ENCODE results near the gene SMC1B. TPM values are rescaled to one million over a fixed set of nuclear protein-coding genes. Genes with fewer than 3 reads are reported as not detected.
A peak's percentile ranks its signal among the peaks of the same experiment; 100 is the strongest.
"Not testable (repeated sequence)": the region's sequence is repeated elsewhere in the genome, so short reads cannot be mapped to it uniquely, and the experiment has no call there.

SMC1B gene
- total RNA-seq, 1 experiment from 2014 or later = not detected

DNA sequence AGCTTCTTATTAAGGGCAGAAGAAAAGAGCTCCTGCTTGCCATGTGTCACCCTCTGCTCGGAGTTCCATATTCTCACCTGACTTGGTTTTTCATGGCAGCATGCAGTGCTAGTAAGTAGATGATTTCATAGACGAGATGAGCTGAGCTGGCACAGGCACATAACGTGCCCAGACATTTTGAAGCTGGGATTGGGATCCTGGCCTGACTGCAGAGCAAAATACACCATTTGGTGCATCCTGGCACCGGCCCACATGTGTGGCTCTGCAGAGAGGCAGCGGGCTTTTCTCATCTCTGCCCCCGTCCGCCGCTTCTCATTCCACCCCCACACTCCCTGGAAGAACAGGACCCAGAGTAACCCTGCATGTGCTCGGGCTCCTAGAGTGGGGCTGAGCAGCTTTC is 78.9 kb downstream of the SMC1B start:
- no peaks in the 10 kb centered on the region for H3K9me3 ChIP-seq (replicated peaks)
- no peaks in the 10 kb centered on the region for H3K36me3 ChIP-seq
- H3K4me3 ChIP-seq = no peak overlapping the region
- H3K4me1 ChIP-seq = no peaks in the 10 kb centered on the region
- H3K27ac ChIP-seq = no peak overlapping the region
- no peak for DNase-seq
- H3K27me3 ChIP-seq = no peaks in the 10 kb centered on the region

DNA sequence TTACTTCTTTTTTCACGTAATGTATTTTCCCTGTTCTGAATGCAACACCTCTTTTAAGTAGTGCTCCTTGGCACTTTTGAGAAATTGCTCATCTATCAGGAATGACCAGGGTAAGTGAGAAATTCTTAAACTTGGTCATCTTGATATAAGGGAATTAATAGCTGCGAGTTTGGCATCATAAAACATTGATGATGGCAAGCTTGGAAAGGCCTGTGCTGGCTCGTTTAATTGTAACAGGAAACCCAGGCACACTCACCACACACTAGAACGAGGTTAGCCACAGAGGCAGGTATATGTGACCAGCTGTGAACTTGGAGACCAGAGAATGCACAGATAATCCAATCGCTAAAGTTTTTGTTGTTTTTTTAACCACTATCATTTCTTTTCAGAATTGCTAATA is 79.3 kb downstream of the SMC1B start:
- Histone ChIP-seq H3K4me1 (no peaks in the 10 kb centered on the region), H3K4me3 (no peak overlapping the region)

DNA sequence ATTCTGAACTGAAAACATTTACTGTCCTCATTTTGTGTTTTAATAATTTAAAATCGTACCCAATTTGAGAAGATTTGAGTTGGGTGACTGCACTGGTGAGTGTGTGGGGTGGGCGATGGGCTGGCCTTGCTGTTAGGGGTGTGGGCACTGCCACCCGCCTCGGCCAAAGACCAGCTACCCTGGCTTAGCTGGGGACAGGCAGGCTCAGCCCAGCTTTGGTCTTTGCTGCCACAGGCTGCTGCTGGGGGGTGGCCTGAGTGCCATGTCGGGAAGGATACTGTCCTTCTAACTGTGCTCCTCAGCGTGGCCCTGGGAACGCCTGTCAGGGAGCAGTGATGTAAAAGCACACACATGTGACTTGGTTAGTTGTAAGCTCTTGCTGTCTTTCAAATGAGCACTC is 81.4 kb downstream of the SMC1B start:
- no peaks in the 10 kb centered on the region for H3K4me1 ChIP-seq
- no peaks in the 10 kb centered on the region for H3K27me3 ChIP-seq
- H3K9me3 ChIP-seq (replicated peaks) = no peaks in the 10 kb centered on the region
- H3K4me3 ChIP-seq = no peak overlapping the region
- no peaks in the 10 kb centered on the region for H3K36me3 ChIP-seq
- DNase-seq = no peak
- no peak overlapping the region for H3K27ac ChIP-seq

More for the DNA sequence above, 79.3 kb downstream of the SMC1B start:
- no peaks in the 10 kb centered on the region for H3K9me3 ChIP-seq (replicated peaks)
- H3K27me3 ChIP-seq = no peaks in the 10 kb centered on the region
- H3K27ac ChIP-seq = no peak overlapping the region
- no peaks in the 10 kb centered on the region for H3K36me3 ChIP-seq
- no peak for DNase-seq

DNA sequence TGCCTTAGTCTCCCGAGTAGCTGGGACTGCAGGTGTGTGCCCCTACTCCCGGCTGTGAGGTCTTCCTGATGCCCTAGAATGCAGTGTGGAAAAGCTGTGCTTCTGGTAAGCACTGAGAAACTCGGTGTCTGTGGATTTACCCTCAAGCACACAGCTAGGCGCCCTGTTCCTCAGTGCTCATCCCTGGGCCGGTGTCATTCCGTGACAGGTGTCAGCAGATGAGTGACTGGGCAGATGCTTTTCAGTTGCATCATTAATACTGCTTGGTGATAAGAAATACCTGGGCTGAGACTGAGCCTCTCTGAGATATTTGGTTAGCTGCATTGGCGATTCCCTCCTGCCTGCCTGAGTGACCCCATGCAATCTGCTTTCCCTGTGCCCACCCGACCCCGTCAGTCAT is 81.9 kb downstream of the SMC1B start:
- Histone ChIP-seq H3K9me3 (replicated peaks) (no peaks in the 10 kb centered on the region), H3K4me1 (no peaks in the 10 kb centered on the region), H3K27me3 (no peaks in the 10 kb centered on the region), H3K4me3 (no peak overlapping the region), H3K36me3 (no peaks in the 10 kb centered on the region), H3K27ac (no peak overlapping the region)
- no peak for DNase-seq

DNA sequence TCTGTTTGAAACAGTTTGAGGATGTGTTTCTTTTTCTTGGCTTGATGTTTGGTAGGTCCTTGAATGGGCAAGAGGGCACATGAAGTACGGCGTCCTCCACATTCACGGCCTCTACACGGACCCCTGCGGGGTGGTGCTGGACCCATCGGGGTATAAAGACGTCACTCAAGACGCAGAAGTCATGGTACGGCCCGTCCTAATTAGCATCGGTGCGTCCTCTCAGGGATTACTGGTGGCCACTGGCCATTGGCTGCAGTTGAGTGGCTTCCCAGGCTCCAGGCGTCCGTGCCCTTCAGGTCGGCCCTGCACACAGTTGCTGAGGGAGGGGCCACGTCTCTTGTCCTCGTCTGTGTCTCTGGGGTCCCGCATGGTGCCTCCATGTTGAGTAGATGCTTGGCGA is 82.9 kb downstream of the SMC1B start:
- Histone ChIP-seq H3K9me3 (replicated peaks) (no peaks in the 10 kb centered on the region), H3K27ac (no peak overlapping the region), H3K4me1 (no peaks in the 10 kb centered on the region), H3K4me3 (no peak overlapping the region), H3K27me3 (no peaks in the 10 kb centered on the region), H3K36me3 (no peaks in the 10 kb centered on the region)
- DNase-seq = no peak

DNA sequence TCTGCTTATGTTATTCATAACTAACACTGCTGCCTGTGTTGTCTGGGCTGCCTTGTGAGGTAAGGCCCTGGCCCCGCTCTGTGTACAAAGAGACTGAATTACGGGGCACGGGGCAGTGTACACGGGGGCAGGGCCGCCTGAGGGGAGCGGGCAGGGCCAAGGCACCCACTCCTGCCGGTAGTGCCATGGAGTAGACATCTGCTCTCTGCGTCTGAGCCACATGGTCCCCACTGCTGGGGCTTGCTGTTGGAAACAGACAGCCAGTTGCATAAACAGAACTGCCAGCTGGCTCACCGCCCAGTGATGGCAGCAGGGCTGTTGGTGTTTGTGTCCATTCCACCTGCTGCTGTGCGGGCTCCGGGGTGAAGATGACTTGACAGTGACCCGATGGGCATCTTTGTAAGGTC is 83.9 kb downstream of the SMC1B start:
- Histone ChIP-seq H3K4me3 (no peak overlapping the region), H3K36me3 (no peaks in the 10 kb centered on the region), H3K4me1 (no peaks in the 10 kb centered on the region), H3K27ac (no peak overlapping the region), H3K27me3 (no peaks in the 10 kb centered on the region), H3K9me3 (replicated peaks) (no peaks in the 10 kb centered on the region)
- DNase-seq = no peak

DNA sequence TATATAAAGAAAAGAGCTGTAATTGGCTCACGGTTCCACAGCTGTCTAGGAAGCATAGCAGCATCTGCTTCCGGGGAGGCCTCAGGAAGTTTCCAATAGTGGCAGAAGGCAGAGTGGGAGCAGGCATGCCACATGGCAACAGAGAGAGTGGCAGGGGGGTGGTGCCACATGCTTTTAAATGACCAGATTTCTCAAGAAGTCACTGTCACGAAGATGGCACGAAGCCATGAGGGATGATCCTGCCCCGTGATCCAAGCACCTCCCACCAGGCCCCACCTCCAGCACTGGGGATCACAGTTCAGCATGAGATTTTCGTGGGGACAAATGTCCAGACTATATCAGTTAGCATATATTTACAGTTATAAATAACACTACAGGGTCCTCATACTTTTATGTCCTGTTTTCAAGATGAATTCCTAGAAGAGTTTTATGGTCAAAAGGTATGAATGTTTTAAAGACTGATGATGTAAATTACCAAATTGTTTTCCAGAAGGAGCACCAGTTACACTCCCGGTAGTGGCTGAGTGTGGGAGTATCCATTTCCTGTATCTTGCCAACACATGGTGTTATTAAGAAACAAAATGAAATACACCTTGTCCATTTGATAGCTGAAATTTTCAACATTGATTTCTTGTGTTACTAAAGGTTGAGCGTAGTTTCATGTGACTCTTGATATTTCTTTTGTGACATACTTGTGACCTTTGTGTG is 84.4 kb downstream of the SMC1B start:
- H3K9me3 ChIP-seq (replicated peaks) = no peaks in the 10 kb centered on the region
- H3K4me3 ChIP-seq = no peak overlapping the region
- DNase-seq = no peak
- no peaks in the 10 kb centered on the region for H3K4me1 ChIP-seq
- no peaks in the 10 kb centered on the region; the same call in 1 of the 2 replicates for H3K36me3 ChIP-seq
- no peak overlapping the region for H3K27ac ChIP-seq
- H3K27me3 ChIP-seq = no peaks in the 10 kb centered on the region

DNA sequence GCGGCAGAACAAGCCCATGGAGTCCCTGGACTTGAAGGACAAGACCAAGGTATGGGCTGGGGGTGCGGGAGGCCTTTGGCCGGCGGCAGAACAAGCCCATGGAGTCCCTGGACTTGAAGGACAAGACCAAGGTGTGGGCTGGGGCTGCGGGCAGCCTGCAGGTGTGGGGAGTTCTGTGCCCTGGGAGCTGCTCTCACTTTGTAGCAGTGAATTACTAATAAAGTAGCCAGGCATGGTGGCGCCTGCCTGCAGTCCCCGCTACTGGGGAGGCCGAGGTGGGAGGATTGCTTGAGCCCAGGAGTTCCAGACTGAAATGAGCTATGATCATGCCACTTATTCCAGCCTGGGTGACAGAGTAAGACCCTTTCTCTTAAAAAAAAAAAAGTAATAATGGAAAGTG is 85.1 kb downstream of the SMC1B start:
- H3K36me3 ChIP-seq; H3K4me1 ChIP-seq; H3K27ac ChIP-seq; H3K27me3 ChIP-seq; H3K4me3 ChIP-seq; H3K9me3 ChIP-seq (replicated peaks); DNase-seq: not testable (repeated sequence)

DNA sequence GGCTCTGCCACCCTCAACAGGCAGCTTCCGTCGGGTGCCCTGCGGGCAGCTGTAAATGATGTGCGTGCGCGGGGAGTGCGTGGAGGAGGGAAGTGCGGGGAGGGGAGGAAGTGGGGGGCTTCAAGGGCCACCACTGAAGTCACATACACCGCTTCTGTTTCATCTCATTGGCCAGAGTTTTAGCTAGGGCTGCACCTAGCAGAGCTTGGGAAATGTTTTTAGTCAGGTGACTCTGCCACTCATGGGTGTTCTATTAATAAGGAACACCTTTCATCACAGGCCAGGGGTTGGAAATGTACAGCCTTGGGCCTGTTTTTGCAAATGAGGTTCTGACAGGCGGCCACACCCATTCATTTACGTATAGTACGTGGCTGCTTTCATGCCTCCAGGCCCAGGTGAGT is 89.1 kb downstream of the SMC1B start:
- peaks cover 6% of the 10 kb centered on the region; the same call in 1 of the 2 replicates for H3K36me3 ChIP-seq

DNA sequence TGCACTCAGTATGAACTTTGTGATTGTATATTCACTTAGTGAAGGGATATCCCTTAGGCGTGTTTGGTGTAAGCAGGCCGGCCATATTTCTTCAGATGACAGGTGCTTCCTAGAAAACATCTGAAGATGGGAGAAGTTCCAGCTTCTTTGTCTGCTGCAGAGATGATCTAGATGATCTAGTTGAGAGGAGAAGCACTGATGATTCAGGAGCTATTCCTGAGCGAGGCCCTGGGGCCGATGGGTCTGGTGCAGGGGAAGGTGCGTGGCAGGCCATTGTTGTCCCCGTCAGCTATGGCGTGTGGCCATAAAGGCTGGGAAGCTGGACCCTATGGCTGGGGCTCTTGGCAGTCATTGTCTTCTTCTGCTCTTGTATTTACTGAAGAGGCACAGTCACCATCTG is 89.7 kb downstream of the SMC1B start:
- Histone ChIP-seq H3K9me3 (replicated peaks) (no peaks in the 10 kb centered on the region), H3K36me3 (peaks cover 6% of the 10 kb centered on the region; the same call in 1 of the 2 replicates), H3K27me3 (no peaks in the 10 kb centered on the region), H3K27ac (no peak overlapping the region), H3K4me3 (no peak overlapping the region), H3K4me1 (peaks cover 8% of the 10 kb centered on the region)
- DNase-seq = no peak

More for the DNA sequence above, 89.1 kb downstream of the SMC1B start:
- no peaks in the 10 kb centered on the region for H3K9me3 ChIP-seq (replicated peaks)
- DNase-seq = no peak
- H3K4me3 ChIP-seq = no peak overlapping the region
- peaks cover 6% of the 10 kb centered on the region for H3K4me1 ChIP-seq
- H3K27me3 ChIP-seq = no peaks in the 10 kb centered on the region
- no peak overlapping the region for H3K27ac ChIP-seq

DNA sequence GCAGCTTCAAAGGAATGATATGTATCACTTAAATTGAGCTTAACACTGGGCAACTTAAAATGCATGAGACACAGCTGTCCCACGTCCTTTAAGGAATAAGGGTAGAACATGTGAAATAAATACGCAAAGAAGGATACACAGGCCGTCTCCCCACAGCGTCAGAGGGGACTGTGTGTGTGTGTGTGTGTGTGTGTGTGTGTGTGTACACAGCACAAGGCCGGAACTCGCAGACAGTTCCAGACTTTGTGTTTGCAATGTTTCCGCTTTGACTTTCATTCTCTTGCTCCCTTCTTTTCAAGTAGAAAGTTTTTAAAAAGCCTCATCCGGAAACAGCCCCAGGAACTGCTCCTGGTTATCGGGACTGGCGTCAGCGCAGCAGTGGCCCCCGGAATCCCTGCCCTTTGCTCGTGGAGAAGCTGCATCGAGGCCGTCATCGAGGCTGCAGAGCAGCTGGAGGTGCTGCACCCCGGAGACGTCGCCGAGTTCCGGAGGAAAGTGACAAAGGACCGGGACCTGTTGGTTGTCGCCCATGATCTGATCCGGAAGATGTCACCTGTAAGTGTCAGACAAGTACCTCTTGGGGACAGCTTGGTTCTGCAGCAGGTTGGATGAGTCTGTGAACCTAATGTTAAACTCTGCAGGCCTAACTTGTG is 90.4 kb downstream of the SMC1B start:
- Histone ChIP-seq H3K36me3 (peaks cover 6% of the 10 kb centered on the region; the same call in 1 of the 2 replicates), H3K9me3 (replicated peaks) (no peaks in the 10 kb centered on the region), H3K27ac (no peak overlapping the region), H3K4me3 (no peak overlapping the region), H3K4me1 (peaks cover 9% of the 10 kb centered on the region), H3K27me3 (no peaks in the 10 kb centered on the region)
- DNase-seq = no peak

DNA sequence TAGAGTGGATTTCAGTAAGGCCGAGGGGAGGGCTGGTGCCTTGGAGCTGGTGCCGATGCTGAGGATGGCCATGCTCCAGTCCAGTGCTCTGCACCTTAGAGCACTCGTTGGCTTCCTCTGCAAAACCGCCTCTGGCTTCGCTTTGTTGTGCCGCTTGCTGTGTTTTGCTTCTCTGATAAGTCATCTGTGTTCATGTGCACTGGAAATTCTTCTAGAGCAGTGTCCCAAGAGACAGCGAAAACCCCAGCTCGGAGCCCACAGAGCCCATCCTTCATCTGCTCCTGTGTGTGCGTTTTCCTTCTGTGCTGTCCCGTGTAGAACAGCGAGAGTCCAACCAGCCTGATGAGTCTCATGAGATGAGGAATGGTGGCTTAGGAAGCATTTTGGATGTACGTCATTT is 91.6 kb downstream of the SMC1B start:
- Histone ChIP-seq H3K27ac (no peak overlapping the region), H3K36me3 (peaks cover 6% of the 10 kb centered on the region; the same call in 1 of the 2 replicates), H3K9me3 (replicated peaks) (no peaks in the 10 kb centered on the region), H3K4me1 (peaks cover 13% of the 10 kb centered on the region), H3K27me3 (no peaks in the 10 kb centered on the region), H3K4me3 (no peak overlapping the region)
- no peak for DNase-seq

DNA sequence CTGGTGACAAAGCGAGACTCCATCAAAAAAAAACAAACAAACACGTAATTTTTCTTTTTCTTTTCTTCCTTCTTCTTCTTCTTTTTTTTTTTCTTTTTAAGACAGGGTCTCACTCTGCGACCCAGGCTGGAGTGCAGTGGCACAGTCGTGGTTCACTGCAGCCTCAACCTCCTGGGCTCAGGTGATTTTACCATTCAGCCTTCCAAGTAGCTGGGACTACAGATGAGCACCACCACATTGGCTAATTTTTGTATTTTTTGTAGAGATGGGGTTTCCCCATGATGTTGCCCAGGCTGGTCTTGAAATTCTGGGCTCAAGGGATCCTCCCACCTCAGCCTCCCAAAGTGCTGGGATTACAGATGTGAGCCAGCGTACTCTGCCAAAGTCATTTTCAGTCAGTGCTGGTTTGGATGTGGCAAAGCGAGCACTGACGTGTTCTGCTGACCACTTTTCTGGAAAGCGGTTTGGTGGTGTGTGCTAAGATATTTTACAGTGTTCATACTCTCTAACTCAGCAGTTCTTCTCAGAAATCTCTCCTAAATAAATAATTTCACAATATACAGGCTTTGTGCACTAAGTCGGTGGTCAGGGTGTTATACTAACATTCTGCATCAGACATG is 92.9 kb downstream of the SMC1B start:
- H3K4me3 ChIP-seq = no peak overlapping the region
- H3K27me3 ChIP-seq = no peaks in the 10 kb centered on the region
- H3K4me1 ChIP-seq = peaks cover 13% of the 10 kb centered on the region
- peaks cover 6% of the 10 kb centered on the region; the same call in 1 of the 2 replicates for H3K36me3 ChIP-seq
- DNase-seq = no peak
- H3K9me3 ChIP-seq (replicated peaks) = no peaks in the 10 kb centered on the region
- no peak overlapping the region for H3K27ac ChIP-seq

DNA sequence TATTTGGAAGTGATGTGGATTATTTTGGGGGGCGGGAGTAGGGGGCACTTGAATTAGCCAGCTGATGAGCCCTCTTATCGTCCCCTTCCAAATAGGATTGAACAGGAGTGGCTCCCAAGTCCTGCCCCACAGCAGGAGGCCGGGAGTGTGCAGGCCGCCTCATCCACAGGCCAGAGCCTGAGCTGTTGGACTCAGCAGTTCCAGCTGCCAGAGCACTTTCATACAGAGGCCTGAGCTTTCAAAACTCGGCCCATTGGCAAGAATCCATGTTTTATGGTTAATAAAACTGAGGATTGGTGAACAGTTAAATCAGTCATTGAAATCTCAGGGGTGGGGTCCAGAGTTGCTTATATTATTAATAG is 94.1 kb downstream of the SMC1B start:
- H3K4me1 ChIP-seq = peaks cover 13% of the 10 kb centered on the region
- H3K4me3 ChIP-seq = peak overlapping the region; percentile 26
- peak; percentile 66 to 74 for DNase-seq
- no peaks in the 10 kb centered on the region for H3K9me3 ChIP-seq (replicated peaks)
- H3K27me3 ChIP-seq = no peaks in the 10 kb centered on the region
- H3K27ac ChIP-seq = peak overlapping the region; percentile 40
- H3K36me3 ChIP-seq = peaks cover 6% of the 10 kb centered on the region; the same call in 1 of the 2 replicates

DNA sequence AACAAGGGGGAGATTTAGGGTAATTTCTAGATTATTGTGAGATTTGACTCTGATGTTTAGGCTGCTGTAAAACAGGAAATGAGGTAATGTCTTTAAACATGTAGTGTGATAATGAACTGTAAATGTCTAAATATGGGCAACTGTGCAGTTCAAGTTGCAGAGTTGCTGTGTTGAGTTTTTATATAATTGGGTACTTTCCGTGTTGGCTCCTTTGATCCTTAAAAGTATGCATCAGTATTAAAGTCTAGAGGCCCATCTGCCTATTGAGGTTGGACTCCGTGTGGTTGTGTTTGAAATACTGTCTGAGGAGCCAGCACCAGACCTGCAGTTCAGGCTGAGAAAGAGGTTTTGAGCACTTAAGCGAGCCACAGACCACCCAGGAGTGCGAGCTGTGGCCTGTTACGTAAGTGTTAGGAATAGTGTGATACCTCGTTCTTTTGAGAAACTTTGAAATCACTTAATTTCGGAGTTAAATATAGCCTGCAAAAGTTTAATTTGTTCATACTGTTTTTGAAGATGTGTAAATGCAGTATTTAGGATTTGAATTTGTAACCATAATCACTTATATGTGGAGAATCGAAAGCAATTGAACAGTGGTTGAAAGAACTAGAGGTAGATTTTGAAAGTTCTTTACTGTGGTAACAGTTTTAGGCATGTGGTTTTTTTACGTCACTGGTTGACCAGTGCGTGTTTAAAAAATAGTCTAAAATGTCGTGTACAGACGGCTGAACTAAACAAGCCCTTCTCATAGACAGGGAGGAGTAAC is 94.7 kb downstream of the SMC1B start:
- no peaks in the 10 kb centered on the region for H3K9me3 ChIP-seq (replicated peaks)
- peak overlapping the region; percentile 40 for H3K27ac ChIP-seq
- peak overlapping the region; percentile 26 for H3K4me3 ChIP-seq
- no peaks in the 10 kb centered on the region for H3K27me3 ChIP-seq
- H3K36me3 ChIP-seq = peaks cover 5% of the 10 kb centered on the region; the same call in 1 of the 2 replicates
- H3K4me1 ChIP-seq = peaks cover 13% of the 10 kb centered on the region
- DNase-seq = peak; percentile 46 to 70

All from SJCRH30 (cell line).